HG03064 (cell line): ENCODE results near the gene NEK3.
"Not testable (repeated sequence)": the region's sequence is repeated elsewhere in the genome, so short reads cannot be mapped to it uniquely, and the experiment has no call there.

Source experiments
- ATAC-seq: cut with Tn5 transposase; IDR thresholded peaks from one replicate; pipeline ENCODE4 v1.9.1; 2021; ENCODE audit warnings: low read depth; ENCODE audit not compliant: unreplicated experiment

NEK3 gene

DNA sequence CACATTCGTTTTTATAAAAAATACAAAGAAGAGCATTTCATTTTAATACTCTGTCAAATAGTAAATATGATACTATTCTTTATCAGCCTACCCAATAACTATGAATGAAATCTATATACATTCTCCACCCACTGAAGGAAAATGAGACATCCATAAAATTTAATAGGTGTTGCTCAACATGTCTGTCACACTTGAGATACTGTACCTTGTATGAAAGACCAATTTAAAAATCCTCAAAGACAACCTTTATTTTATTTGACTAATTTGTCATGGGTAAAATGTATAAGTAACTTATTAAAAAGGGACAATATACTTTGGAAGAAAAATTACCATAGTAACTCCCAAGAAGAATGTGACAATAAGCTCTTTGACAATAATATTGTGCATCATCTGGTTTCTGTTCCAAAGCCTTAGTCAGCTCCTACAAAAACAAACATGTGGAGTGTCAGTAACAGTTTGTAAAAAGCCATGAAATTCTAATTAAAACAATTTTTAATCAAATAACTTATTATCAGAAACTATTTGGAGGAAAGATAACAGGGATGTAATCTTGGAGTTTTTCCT, 11.5 kb upstream of the NEK3 start:
- ATAC-seq = not testable (repeated sequence)

GRCh38 chr13:52169839-52170238, 10.4 kb upstream of the NEK3 start:
- no peak for ATAC-seq

DNA sequence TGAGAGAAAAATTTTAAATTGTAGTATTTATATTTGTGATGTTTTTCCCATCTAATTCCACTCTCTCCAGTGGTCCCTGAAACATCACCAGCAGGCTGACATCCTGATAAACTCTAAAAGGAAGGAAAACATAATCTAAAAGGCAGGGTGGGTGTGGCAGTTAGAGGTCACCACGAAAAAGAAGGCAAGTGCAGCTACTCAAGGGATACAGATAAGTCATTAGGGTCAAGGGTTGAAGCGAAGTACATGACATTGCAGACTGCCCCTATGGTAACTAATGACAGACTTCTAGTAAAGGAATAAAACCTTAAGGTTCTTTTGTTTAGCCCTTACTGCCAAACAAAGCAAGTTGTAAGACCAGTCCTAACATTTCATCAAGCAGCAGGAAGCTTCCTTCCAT, 6.0 kb upstream of the NEK3 start:
- ATAC-seq = no peak

DNA sequence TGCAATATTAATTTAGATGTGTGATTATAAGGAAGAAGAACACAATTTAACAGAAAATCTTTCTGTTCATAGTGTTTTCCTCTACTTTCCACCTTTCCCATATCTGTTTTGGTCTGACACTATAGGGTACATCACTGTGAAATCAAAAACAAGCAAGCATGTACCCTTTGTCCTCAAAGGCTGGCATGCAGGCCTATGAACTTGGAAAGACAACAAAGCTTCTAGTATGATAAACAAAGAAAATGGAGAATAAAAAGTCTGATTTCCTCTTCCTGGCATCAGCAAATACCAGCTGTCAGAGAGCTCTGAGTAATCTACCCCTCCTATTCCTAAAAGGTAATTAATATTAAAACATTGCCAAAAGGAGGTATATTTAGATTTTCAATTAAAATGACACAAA, 5.6 kb upstream of the NEK3 start:
- no peak for ATAC-seq

DNA sequence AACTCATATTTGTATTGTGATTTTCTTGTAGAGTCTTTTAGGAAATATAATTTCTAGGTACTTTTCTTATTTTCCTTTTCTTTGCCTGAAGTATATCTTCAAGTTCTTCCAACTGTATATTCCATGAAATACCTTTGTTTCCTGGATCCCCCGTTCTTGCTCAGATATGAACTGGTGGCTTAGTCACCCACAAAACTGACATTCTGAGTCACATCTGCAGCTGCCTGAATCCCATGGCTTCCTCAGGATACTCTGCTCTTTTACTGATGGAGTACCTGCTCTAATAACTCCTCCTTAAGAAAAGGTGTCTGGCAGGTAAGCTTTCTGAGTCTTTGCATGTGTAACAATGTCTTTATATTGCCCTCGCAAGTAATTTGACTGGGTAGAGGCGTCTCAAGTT, 4.5 kb upstream of the NEK3 start:
- not testable (repeated sequence) for ATAC-seq

DNA sequence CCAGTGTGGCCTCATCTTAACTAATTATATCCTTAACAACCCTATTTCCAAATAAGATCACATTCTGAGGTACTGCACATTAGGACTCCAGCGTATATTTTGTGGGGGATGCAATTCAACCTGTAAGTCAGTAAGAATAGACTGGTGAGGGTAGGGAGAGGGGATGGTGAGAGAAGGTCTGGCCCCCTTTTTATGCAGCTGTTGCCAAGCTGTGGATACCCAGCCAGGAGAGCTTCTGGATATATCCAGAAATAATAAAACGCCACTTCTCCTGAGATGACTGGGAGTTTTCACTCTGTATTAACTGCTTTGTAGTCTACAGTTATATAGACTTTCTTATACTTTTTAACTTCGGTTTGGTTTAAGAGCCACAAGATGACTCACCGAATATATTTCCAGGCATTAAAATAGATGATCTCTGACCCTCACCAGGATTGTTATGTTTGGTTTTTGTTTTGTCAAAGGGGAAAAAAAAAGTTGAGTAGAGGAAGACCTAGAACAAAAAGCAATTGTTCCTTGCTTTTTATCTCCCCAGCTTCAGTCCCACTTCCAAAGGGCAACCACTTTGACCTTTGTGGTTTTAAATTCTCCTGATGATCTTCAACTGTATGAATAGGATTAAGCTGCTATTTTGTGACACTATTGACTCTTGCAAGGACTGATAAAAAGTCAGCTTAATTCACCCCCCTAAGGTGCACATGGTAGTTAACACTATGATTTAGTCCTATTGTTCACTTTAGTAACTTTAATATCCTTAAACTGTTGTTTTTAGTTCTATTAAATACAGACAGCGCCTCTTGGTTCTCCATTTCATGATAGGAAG, 3.1 kb upstream of the NEK3 start:
- no peak for ATAC-seq

GRCh38 chr13:52161181-52161646, 1.8 kb upstream of the NEK3 start:
- ATAC-seq = no peak

GRCh38 chr13:52160506-52160905, 1.1 kb upstream of the NEK3 start:
- no peak for ATAC-seq

DNA sequence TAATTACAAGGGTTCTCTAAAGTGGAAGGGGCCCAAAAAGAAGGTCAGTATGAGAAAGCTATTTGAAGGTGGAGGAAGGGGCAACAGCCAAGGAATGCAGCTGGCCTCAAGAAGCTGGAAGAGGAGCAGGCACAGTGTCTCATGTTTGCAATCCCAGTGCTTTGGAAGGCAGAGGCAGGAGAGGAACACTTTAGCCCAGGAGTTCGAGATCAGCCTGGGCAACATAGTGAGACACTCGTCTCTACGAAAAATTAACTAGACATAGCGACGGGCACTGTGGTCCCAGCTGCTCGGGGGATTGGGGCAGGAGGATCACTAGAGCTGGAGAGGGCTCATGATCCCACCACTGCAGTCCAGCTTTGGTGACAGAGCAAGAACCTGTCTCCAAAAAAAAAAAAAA, 656 bp upstream of the NEK3 start:
- no peak for ATAC-seq

DNA sequence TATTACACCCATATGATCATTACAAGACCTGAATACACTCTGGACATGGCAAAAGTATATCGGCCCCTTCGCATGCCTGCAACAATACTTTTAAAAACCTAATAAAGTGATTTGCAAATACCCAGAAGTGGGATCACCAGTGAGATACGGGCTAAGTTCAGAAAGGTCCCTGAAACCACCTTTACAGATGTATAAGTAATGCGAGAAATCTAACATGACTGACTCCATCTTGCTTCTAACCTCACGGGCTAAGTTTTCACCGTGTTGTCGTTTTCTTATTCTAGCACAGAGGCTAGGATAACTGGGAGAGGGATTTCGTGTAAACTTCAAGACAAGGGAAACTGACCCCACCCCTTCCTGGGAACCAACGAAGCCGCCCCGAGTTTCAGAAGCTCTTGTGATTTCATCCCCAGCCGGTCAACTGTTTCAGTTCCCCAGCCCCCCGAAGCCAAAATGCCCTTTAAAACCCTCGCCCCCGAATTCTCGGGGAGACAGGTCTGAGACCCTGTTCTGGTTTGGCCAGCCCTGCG, 703 bp downstream of the NEK3 start:
- peak; percentile 32 for ATAC-seq

DNA sequence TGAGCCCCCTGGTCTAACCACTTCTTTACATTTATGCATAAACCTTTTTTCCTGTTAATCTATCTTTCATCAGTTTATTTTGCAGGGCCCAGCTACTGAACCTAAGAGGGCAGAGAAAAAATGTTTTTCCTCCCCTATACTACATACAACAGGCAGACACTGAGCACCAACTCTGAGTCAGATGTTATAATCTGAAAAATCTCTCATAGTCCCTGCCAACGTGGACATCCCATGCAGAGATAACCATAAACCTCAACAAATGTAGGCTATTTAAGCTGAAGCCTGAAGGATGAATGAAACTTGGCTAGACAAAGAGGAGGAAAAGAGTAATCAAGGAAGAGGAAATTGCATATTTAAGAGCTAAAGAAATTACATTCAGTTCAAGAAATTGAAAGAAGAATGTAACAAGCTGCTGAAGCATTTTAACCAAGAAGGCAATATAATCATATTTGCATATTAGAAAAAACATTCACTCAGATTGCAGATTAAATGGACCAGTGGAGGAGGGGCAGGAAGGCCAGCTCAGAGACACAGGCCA, 2.6 kb downstream of the NEK3 start:
- no peak for ATAC-seq

- ATAC-seq = no peak
These were observed 4.2 kb downstream of the NEK3 start for GRCh38 chr13:52155177-52155576.

DNA sequence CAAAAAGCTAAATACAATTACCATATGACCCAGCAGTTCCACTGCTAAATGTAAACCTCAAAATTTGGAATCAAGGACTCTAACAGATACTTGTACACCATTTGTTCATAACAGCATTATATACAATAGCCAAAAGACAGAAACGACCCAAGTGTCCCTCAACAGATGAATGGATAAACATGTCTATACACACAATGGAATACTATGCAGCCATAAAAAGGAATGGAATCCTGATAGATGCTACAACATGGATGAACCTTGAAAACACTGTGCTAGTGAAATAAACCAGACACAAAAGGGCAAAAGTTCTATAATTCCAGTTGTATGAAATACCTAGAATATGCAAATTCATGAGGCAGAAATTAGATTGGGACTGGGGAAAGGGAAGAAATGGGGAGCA, 12.2 kb downstream of the NEK3 start:
- no peak for ATAC-seq

DNA sequence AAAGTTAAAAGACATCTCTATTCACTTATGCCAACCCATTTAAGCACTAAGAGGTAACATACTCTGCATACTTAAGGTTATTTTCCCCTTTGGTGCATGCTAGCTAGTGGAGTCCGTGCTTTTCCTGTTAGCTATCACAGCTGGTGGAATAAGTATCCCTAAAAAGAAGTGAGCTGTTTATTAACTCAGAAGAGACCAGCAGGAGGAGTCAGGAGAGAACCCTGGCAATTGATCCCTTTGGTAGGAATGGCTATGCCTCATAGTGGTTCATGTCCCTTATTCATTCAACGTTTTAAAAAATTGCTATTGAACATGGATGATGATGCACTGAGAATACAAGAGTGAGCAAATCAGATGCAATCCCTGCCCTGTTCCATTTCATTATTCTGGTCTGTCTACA, 18.1 kb downstream of the NEK3 start:
- no peak for ATAC-seq

GRCh38 chr13:52137489-52137888, 21.9 kb downstream of the NEK3 start:
- ATAC-seq = no peak

DNA sequence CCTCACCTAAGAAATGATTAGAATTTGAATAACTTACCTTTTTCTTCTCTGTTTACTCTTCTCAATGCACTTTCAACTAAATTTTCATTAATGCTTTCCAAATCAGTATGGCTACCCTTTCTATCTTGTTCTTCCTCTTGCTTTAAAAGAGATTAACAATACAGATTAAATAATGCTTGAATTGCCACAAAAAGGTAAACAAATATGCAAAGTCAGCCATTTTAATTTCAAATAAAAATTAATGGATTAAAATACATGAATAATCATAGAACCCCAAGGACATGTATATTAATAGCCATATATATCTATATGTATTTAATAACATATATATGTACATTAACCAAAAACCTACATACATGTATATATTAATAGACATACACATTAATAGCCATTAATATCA, 22.6 kb downstream of the NEK3 start:
- no peak for ATAC-seq

DNA sequence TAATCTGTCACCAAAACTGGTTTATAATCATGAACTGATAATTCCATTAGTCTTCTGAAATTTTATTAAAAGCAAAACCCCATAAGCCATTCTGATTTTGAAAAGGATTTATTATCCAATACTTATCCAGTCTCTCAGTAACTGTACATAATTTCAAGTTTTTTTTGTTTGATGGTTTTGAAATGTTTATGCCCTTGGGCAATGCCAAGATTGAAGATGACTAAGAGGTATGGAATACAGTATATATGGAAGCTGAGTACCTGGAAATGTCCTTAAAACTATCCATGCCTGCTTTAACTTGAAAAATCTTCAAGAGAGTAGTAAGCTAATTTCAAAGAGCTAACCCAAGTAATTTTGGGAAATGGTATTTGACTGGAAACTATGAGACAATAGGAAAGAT, 28.8 kb downstream of the NEK3 start:
- ATAC-seq = no peak

DNA sequence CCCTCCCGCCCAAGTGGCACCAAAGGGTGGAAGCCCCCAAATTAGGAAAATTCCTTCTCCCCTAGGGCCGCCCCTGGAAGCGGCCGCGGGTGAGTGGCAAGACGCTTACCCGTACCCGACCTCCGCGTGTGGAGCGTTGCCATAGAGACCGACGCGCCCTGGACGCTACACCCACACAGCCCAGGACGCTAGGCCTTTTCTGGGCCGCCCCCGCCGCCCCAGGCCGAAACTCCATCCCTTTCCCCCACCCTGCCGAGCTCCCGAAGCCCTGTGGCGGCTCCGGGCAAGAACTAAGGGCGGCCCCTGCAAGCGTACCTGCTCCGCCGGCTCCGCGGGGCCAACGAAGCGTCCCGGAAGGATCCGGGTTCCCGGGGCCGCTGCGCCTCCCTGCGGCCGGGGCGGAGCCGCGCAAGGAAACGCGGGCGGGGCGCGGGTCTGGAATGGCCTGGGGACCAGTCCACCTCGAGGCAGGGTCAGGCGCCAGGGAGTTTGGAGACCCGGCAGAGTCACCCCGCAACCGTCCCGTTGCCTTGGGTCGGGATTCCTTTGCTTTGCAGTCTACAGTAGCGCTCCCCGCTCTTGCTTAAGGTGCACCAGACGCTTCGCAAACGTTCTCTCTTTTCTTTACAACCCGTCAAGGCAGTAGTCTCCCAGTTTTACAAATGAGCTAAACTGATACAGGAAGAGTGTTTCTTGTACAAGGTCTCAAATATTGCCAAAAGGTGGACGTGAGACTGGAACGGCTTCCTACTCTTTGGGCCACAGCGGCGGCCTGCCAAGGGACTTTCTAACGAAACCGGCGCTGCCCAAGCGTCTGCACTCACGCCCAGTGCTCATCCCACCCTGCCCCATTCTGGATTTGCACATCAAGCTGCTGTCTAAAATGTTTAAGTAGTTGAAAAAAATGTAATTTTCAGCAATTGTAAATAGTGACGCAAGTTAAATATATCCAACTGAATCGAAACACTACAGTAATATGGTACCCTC, 30.4 kb downstream of the NEK3 start, which contains the start of gene NEK5:
Gene NEK5, minus strand, starts transcription at position 360 of the 987 bp plus-strand sequence. CDS start 1,591 bp downstream, outside the sequence.
- ATAC-seq = peak; percentile 64

DNA sequence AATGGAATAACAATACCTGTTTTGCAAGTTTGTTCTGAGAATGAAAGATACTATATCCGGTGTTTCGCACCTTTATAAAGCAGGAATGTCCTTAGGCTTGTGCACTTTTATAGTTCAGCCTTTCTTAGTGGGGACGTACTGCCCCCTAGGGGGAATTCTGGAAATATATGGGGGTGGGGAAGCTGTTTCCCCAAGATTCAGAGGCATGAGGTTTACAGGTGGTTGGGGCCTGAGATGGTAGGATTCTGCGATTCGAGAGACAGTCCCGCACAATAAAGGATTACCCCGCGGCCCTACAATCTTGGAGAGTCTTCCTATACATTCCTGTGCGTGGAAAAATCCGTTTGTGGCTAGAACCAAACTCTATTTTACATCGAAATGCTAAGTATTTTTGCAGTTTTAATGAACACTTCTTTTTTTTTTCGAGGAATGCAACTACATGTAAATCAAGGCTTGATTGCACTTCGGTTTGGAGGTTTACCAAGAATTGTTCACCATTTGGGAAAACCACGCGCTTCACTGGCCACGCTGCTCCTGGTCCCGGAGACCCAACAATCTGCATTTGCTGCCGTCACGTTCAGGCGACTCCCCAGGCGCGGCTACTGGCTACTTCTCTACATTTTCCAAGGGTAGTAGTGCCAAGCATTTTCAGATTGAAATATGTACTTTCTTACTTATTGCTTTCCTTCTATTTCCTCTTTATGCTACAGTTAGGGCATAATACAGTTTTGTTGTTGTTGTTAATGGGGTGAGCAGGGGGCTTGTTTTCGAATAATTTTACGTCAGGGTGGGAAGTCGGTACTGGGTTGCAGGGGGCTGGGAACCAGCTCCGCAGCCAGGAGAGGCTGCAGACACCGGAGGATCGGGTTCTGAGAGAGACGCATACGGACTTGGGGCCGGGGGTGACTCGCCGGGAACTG, 31.4 kb downstream of the NEK3 start:
- no peak for ATAC-seq
